Hematopoietic multipotent progenitor cell treated with erythropoietin and hydrocortisone succinate and interleukin-3 and kit ligand, for 8 days (in vitro differentiated cells): ENCODE results near the gene ANKHD1.

ENCODE experiments used
- DNase-seq: peaks from one replicate; pipeline ENCODE4 v3.0.0-alpha.2; 2015

The ANKHD1 gene

DNA sequence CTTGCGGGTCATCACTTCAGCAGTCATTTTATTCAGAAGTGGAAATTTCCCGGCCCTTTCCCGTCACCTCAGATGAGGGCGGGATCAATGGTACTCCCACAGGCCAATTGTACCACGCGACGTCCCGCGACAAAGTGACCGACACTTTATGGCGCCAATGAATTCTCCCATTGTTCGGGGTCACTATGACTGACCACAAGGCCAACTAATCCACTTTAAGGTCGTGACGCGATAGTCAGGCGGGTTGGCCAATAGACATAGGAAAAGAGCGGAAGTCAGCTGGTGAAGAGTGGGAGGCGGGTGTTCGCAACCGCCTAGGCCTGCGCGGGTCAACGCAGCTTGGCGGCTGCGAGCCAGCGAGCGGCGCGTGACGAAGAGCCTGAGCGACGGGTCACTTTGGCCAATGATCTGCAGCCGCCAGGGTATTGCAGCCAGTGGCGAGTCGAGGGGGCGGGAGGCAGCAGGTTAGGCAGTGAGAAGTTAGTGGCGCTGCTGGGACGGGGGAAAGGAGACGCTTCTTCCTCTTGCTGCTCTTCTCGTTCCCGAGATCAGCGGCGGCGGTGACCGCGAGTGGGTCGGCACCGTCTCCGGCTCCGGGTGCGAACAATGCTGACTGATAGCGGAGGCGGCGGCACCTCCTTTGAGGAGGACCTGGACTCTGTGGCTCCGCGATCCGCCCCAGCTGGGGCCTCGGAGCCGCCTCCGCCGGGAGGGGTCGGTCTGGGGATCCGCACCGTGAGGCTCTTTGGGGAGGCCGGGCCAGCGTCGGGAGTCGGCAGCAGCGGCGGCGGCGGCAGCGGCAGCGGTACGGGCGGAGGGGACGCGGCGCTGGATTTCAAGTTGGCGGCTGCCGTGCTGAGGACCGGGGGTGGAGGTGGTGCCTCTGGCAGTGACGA is at the start of gene ANKHD1:
TSS of gene ANKHD1 (plus strand) at position 472 of the 896 bp plus-strand sequence. CDS start at position 607, 135 bp downstream.
- DNase-seq: peak; percentile 100

DNA sequence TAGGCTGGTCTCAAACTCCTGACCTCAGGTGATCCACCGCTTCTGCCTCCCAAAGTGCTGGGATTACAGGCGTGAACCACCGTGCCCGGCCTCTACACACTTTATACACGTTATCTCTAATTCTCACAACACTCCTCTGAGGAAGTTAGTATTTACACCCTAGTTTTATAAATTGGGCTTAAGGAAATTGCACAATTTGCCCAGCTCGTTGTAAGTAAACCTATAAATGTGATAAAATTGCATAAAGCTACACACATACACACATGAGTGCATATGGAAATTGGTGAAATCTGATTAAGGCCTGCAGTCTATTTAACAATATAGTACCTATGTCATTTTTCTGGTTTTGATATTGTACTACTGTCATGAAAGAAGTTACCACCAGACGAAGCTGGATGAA is 46.1 kb upstream of the ANKHD1 start:
- DNase-seq: no peak

DNA sequence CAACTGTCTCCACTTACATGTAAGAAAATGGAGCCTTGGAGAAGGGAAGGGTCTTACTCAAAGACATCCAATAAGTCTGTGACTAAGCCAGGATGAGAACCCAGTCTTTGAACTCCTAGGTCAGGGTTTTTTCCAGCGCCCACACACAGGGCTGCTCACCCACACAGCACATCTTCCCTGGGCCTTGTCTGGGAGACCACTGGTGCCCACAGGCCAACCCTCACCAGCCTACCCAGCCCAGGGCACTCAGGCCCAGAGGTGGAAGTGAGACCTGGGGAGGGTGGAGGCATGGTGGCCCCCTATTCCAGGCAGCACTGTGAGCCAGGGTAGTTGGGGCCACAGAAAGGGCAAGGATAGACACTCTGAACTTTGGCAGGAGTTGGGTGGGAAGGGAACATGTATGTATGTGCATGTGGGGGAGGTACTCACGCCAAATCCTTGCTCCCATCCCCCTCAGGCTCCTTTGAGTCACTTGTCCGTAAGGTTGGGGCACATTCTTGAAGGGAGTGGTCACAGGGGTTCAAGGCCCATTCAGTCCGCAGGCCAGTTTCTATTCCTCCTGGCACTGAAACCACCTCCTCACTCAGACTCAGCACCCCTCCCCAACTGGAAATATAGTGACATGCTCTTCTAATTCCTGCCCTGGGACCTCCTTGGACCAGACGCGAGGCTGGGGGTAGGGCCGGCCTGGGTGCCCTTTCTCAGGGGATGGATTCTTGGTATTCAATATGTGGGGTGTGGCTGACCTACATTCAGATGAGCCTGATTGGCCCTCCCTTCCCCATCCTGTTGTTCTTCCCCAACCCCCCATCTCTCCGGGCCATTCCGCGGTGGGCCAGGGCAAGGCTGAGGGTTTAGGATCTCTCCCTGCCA is 44.5 kb upstream of the ANKHD1 start:
- no peak for DNase-seq

DNA sequence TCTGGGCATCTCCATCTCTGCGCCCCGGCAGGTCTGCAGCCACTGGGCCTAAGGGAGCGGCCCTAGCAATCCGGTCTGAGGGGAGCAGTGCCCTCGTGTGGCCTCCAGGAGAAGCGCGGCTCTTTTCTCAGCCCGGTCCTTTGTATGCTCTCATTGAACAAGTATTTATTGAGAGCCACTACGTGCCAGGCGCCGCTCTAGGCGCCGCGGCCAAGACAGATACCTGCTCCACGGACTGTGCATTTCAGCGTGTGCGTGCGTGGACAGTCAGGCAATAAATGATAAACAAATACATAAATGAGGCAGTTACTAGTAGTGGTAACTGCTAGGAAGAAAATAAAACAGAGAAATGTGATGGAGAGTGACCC is 43.9 kb upstream of the ANKHD1 start:
- DNase-seq: peak; percentile 82

GRCh38 chr5:140358738-140359310 is 42.8 kb upstream of the ANKHD1 start:
- DNase-seq: no peak

- no peak for DNase-seq
These were observed 41.5 kb upstream of the ANKHD1 start, which contains the start of gene SLC4A9 for GRCh38 chr5:140360101-140360500. Gene SLC4A9 (plus strand): TSS chr5:140360194. CDS start chr5:140360237, 43 bp downstream.

DNA sequence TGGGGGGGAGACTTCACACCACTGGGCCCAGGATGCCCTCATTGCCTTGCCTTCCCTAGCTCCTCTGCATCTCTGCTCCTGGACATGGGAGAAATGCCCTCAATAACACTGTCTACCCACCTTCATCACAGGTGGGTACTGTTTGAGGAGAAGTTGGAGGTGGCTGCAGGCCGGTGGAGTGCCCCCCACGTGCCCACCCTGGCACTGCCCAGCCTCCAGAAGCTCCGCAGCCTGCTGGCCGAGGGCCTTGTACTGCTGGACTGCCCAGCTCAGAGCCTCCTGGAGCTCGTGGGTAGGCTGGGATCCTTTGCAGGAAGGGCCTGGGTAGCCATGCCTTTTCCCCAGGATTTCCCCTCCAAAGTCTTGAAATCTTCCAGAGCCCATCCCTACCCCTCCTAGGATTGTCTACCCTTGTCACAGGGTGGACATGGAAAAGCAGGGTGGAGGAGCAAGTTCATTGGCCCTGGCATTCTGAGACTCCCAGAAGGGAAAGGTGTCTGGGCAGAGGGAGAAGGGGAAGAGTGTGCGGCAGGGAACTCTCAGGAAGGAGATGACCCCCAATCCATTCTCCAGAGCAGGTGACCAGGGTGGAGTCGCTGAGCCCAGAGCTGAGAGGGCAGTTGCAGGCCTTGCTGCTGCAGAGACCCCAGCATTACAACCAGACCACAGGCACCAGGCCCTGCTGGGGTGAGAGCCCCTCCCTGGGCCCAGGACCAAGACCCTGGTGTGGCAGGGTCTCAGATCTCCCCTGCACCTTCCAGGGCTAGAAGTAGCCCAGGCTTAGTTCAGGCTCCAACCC is 40.8 kb upstream of the ANKHD1 start:
- DNase-seq: no peak

DNA sequence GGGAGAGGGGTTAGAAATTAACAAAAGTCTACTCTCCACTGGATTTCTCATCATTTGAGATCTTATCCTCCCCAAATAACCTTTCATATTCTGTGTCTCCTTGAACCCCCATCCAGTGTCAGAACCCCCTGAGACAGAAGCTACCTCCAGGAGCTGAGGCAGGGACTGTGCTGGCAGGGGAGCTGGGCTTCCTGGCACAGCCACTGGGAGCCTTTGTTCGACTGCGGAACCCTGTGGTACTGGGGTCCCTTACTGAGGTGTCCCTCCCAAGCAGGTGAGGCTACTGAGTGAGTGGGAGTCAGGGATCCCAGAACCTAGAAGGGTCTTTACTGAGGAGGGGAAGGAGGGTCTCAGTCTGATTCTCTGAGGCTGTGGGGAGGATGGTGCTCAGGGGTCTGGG is 39.7 kb upstream of the ANKHD1 start:
- no peak for DNase-seq

DNA sequence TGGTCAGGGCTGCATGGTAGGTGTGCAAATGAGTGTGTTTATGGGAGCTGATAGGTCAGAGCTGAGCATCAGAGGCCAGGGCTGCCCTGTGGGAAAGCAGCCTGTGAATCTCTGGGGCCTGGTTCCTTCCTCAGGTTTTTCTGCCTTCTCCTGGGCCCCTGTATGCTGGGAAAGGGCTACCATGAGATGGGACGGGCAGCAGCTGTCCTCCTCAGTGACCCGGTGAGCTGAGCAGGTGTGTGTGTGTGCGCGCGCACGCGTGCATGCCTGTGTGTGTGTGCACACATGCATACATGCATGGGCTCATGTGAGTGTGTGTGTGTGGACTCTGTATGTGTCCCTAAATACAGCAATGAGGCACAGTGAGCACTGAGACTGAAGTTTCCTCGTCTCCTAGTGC is 39.3 kb upstream of the ANKHD1 start:
- DNase-seq: no peak

- peak; percentile 73 for DNase-seq
These were observed 38.6 kb upstream of the ANKHD1 start for GRCh38 chr5:140362875-140363630.

- DNase-seq: no peak
These were observed 37.8 kb upstream of the ANKHD1 start for GRCh38 chr5:140363631-140364471.

DNA sequence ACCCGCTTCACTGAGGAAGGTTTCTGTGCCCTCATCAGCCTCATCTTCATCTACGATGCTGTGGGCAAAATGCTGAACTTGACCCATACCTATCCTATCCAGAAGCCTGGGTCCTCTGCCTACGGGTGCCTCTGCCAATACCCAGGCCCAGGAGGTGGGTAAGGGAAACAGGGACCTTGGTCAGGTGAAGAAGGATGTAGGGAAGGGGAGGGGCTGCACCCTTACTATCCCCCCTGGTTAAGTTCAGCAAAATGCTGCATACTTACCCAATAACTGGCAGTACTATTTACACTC is 37.2 kb upstream of the ANKHD1 start:
- no peak for DNase-seq

GRCh38 chr5:140365282-140365681 is 36.4 kb upstream of the ANKHD1 start:
- DNase-seq: no peak

DNA sequence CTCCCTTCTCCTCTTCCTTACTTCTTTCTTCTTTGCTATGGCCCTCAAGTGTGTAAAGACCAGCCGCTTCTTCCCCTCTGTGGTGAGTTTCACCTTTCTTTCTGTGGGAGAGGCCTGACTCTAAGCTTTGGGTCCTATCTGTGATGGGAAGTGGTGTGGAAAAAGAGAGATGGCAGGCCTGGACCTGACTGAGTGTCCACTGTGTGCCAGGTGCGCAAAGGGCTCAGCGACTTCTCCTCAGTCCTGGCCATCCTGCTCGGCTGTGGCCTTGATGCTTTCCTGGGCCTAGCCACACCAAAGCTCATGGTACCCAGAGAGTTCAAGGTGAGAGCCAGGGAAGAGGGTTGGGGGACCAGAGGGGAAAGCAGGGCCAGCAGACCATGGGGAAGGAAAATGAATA is 35.7 kb upstream of the ANKHD1 start:
- DNase-seq: no peak

- no peak for DNase-seq
These were observed 34.9 kb upstream of the ANKHD1 start for GRCh38 chr5:140366589-140367255.

- DNase-seq: no peak
These were observed 34.2 kb upstream of the ANKHD1 start for GRCh38 chr5:140367256-140368013.

GRCh38 chr5:140371356-140372151 is 30.1 kb upstream of the ANKHD1 start:
- DNase-seq: no peak

DNA sequence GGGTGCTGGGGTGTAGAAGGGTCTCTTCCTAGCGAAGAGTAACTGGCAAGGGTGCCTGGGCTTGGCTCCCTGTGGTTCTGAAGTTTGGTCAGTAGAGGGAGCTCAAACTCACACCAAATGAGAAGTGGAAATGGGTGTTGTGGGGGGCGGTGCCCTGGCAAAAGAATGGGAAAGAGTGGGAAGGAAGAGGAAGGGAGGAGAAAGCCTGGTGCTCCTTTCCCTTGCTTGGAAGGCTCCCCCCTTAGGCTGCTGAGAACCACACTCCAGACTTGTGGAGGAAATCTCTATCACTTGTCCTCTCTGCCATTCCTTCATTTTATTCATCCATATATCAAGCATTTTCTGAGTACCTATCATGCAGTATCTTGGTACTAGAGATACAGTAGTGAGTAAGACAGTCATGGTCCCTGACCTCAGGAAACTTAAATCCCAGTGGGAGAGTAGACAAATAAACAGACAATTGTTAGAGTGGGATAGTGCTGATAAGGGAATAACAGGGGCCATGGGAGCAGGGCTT is 28.6 kb upstream of the ANKHD1 start:
- DNase-seq: peak; percentile 66

DNA sequence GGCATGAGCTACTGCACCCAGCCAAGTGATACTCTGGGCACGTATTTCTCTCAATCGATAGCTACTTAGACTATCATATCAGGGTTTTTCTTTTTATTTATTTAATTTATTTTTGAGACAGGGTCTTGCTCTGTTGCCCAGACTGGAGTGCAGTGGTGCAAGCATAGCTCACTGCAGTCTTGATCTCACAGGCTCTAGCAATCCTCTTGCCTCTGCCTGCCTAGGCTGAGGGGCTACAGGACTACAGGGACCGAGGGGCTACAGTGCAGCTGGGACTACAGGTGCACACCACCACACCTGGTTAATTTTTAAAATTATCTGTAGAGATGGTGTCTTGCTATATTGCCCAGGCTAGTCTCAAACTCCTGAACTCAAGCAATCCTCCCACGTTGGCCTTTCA is 20.3 kb upstream of the ANKHD1 start:
- DNase-seq: no peak
